NCI-H1436 (cell line): ENCODE data around the gene PHF1.
A peak's percentile ranks its signal among the peaks of the same experiment; 100 is the strongest.

Source experiments
- DNase-seq: peaks from one replicate; lab custom pipeline; 2025; lab: John Stamatoyannopoulos, UW

PHF1 gene

GRCh38 chr6:33417903-33418689 lies 7.3 kb downstream of the PHF1 start, which contains the start of gene CUTA:
TSS of gene CUTA (minus strand) at chr6:33418107. CDS start at chr6:33418000, 107 bp downstream.
- DNase-seq = peak; percentile 99

GRCh38 chr6:33418690-33419291 lies 8.0 kb downstream of the PHF1 start:
- no peak for DNase-seq

- peak; percentile 48 for DNase-seq
These were observed 9.0 kb downstream of the PHF1 start, which contains the start of gene SYNGAP1 for GRCh38 chr6:33419580-33420490. TSS of gene SYNGAP1 (plus strand) at chr6:33420065. CDS start at chr6:33420265, 200 bp downstream.

- no peak for DNase-seq
These were observed 9.9 kb downstream of the PHF1 start for GRCh38 chr6:33420491-33421343.

- no peak for DNase-seq
These were observed 10.5 kb downstream of the PHF1 start for GRCh38 chr6:33421344-33421643.

- DNase-seq = no peak
These were observed 13.0 kb downstream of the PHF1 start for GRCh38 chr6:33423777-33424176.

- DNase-seq = no peak
These were observed 14.2 kb downstream of the PHF1 start for GRCh38 chr6:33424855-33425667.

- peak; percentile 84 for DNase-seq
These were observed 15.1 kb downstream of the PHF1 start for GRCh38 chr6:33425668-33426577.

- DNase-seq = no peak
These were observed 16.0 kb downstream of the PHF1 start for GRCh38 chr6:33426590-33427511.

GRCh38 chr6:33427585-33428223 lies 16.9 kb downstream of the PHF1 start:
- DNase-seq = peak; percentile 17

GRCh38 chr6:33428224-33428965 lies 17.6 kb downstream of the PHF1 start:
- no peak for DNase-seq

GRCh38 chr6:33428966-33429749 lies 18.3 kb downstream of the PHF1 start:
- DNase-seq = no peak

- no peak for DNase-seq
These were observed 18.9 kb downstream of the PHF1 start for GRCh38 chr6:33429750-33430052.

GRCh38 chr6:33430334-33430733 lies 19.5 kb downstream of the PHF1 start:
- DNase-seq = no peak

- DNase-seq = peak; percentile 53
These were observed 20.4 kb downstream of the PHF1 start for GRCh38 chr6:33430991-33431879.
